ENCODE data around the gene IFIT3.
A peak's percentile ranks its signal among the peaks of the same experiment; 100 is the strongest.

Gene IFIT3

DNA sequence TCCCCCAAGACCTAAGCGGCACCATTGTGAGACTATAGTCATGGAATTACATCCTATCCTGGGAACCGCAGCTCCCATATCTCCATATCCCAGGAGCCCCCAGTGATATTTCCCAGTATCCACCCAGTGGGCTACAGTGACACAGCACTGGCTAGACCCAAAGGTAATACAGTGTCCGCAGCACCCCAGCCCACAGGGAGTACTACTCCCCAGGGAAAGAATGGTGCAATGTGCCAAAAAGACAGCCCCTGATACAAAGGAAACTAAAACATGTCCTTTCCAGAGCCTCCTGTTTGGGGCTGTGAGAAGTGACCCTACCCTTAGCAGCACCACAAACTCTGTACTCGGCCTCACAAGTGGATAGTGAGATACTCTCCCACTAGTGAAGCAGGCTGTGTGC, 30.4 kb upstream of the IFIT3 start:
- Histone ChIP-seq H3K4me3 (ENCODE audit: low read length) (no peak overlapping the region), H3K4me1 (ENCODE audit: low read length) (peaks cover 29% of the 10 kb centered on the region), H3K27me3 (ENCODE audit: low read depth, low read length) (no peaks in the 10 kb centered on the region), H3K9me3 (ENCODE audit: insufficient read depth, low read length) (no peaks in the 10 kb centered on the region), H3K27ac (ENCODE audit: low read length) (no peak overlapping the region), H2AFZ (ENCODE audit: low read depth, low read length) (no peak overlapping the region), H3K9ac (ENCODE audit: low read length) (no peak overlapping the region), H3K4me2 (ENCODE audit: low read length) (no peak overlapping the region), H4K20me1 (ENCODE audit: insufficient read depth, low read length) (no peaks in the 10 kb centered on the region), H3K79me2 (ENCODE audit: low read length) (no peaks in the 10 kb centered on the region), H3K36me3 (replicated peaks; ENCODE audit: low read depth, low read length) (no peaks in the 10 kb centered on the region)
- TF ChIP-seq CTCF (IDR thresholded peaks at IDR 0.05; ENCODE audit: low read depth, low read length) (no peak), EZH2phosphoT487 (IDR thresholded peaks at IDR 0.05; ENCODE audit: low read depth) (no peak)

DNA sequence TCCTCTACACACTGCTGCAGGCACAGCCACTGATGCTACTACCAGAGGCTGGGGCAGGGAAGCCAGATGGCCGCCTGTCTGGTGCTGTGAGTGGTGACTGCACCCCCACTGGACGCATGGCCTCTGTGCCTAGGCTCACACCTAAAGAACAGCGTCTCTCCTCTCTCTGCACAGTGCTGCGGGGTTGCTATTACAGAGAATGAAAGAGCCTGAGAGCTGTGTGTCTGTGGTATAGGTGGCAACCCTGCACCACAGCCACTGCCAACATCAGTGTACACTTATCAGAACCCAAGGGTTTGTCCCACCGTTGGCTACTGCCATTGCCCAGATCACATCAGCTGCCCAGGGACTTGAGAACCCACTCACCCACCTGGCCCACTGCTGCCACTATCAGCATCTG, 30.0 kb upstream of the IFIT3 start:
- Histone ChIP-seq H2AFZ (ENCODE audit: low read depth, low read length) (no peak overlapping the region), H4K20me1 (ENCODE audit: insufficient read depth, low read length) (no peaks in the 10 kb centered on the region), H3K4me1 (ENCODE audit: low read length) (peaks cover 33% of the 10 kb centered on the region), H3K4me2 (ENCODE audit: low read length) (no peak overlapping the region), H3K27me3 (ENCODE audit: low read depth, low read length) (no peaks in the 10 kb centered on the region), H3K36me3 (replicated peaks; ENCODE audit: low read depth, low read length) (no peaks in the 10 kb centered on the region), H3K4me3 (ENCODE audit: low read length) (no peak overlapping the region), H3K79me2 (ENCODE audit: low read length) (no peaks in the 10 kb centered on the region), H3K9ac (ENCODE audit: low read length) (no peak overlapping the region), H3K9me3 (ENCODE audit: insufficient read depth, low read length) (no peaks in the 10 kb centered on the region), H3K27ac (ENCODE audit: low read length) (no peak overlapping the region)
- TF ChIP-seq EZH2phosphoT487 (IDR thresholded peaks at IDR 0.05; ENCODE audit: low read depth) = no peak
- no peak for TF ChIP-seq CTCF (IDR thresholded peaks at IDR 0.05; ENCODE audit: low read depth, low read length)

- no peaks in the 10 kb centered on the region for H3K36me3 ChIP-seq (replicated peaks; ENCODE audit: low read depth, low read length)
- H4K20me1 ChIP-seq (ENCODE audit: insufficient read depth, low read length) = no peaks in the 10 kb centered on the region
- H3K4me2 ChIP-seq (ENCODE audit: low read length) = no peak overlapping the region
- no peak overlapping the region for H2AFZ ChIP-seq (ENCODE audit: low read depth, low read length)
- H3K27ac ChIP-seq (ENCODE audit: low read length) = no peak overlapping the region
- no peak overlapping the region for H3K9ac ChIP-seq (ENCODE audit: low read length)
- no peak overlapping the region for H3K4me3 ChIP-seq (ENCODE audit: low read length)
- no peaks in the 10 kb centered on the region for H3K27me3 ChIP-seq (ENCODE audit: low read depth, low read length)
- H3K4me1 ChIP-seq (ENCODE audit: low read length) = peaks cover 34% of the 10 kb centered on the region
- no peaks in the 10 kb centered on the region for H3K9me3 ChIP-seq (ENCODE audit: insufficient read depth, low read length)
- TF ChIP-seq CTCF (IDR thresholded peaks at IDR 0.05; ENCODE audit: low read depth, low read length) (no peak), EZH2phosphoT487 (IDR thresholded peaks at IDR 0.05; ENCODE audit: low read depth) (no peak)
- no peaks in the 10 kb centered on the region for H3K79me2 ChIP-seq (ENCODE audit: low read length)
These were observed 28.8 kb upstream of the IFIT3 start for GRCh38 chr10:89299031-89299430.

DNA sequence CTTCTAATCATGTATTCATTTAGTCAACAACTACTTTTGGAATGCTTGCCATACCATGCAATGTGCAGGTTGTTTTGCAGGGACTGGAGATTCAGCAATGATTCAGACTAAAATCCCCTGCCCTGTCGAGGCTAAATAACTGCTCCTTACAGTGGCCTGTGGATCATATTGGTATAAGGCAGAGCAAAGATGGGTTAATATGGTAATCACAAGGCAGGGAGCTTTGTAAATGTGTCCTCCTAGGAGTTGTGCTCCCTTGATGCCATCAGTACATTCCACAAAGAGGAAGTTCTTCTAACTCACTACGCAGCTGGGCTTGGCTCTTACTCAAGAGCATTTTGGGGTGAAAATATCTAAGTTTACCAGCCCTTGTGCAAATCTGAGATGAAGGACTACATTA, 26.6 kb upstream of the IFIT3 start:
- peak overlapping the region; percentile 23 for H2AFZ ChIP-seq (ENCODE audit: low read depth, low read length)
- no peaks in the 10 kb centered on the region for H3K79me2 ChIP-seq (ENCODE audit: low read length)
- H3K4me3 ChIP-seq (ENCODE audit: low read length) = peak overlapping the region; percentile 75
- no peaks in the 10 kb centered on the region for H3K27me3 ChIP-seq (ENCODE audit: low read depth, low read length)
- TF ChIP-seq EZH2phosphoT487 (IDR thresholded peaks at IDR 0.05; ENCODE audit: low read depth) (no peak), CTCF (IDR thresholded peaks at IDR 0.05; ENCODE audit: low read depth, low read length) (no peak)
- peak overlapping the region; percentile 62 for H3K27ac ChIP-seq (ENCODE audit: low read length)
- H4K20me1 ChIP-seq (ENCODE audit: insufficient read depth, low read length) = no peaks in the 10 kb centered on the region
- H3K4me2 ChIP-seq (ENCODE audit: low read length) = peak overlapping the region; percentile 87
- H3K4me1 ChIP-seq (ENCODE audit: low read length) = peaks cover 25% of the 10 kb centered on the region
- peak overlapping the region; percentile 53 for H3K9ac ChIP-seq (ENCODE audit: low read length)
- no peaks in the 10 kb centered on the region for H3K36me3 ChIP-seq (replicated peaks; ENCODE audit: low read depth, low read length)
- H3K9me3 ChIP-seq (ENCODE audit: insufficient read depth, low read length) = no peaks in the 10 kb centered on the region
